ENCODE measurements around the gene SNX9. TPM values are rescaled to one million over a fixed set of nuclear protein-coding genes. Genes with fewer than 3 reads are reported as not detected.

SNX9 gene
- polyA plus RNA-seq, 1 donor (not counting 4 experiments of a cell fraction or from before 2014, with no cell fraction given) = 37.8 TPM

DNA sequence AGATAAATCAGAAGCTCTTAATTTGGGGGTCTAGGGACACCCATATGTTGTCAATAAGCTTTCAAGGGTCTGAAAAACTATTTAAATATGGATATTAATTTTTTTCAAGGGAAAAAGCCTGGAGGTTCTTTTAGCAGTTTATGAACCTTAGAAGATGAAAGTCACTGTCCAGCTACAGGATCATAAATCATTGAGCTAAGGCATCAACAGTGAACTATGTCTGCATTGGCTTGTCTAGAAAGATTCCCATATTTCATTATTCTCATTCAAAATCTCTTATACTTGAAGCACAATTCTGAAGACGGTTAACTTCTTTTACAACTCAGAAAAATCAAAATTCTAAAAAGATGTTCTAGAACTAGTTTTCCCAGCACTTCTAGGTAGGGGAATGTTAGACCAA lies 34.9 kb upstream of the SNX9 start:
- H3K27me3 ChIP-seq (ENCODE audit: control insufficient read depth, extremely low read depth, insufficient read depth, low read length) = no peaks in the 10 kb centered on the region
- H2AFZ ChIP-seq (ENCODE audit: control insufficient read depth, low read length) = no peak overlapping the region
- no peaks in the 10 kb centered on the region for H3K9me3 ChIP-seq (ENCODE audit: control insufficient read depth, low read depth, low read length)
- no peaks in the 10 kb centered on the region for H3K4me1 ChIP-seq (ENCODE audit: control insufficient read depth, extremely low read depth, insufficient read depth, low read length)
- H3K4me3 ChIP-seq (ENCODE audit: control insufficient read depth in 2 of 3, extremely low read depth in 1 of 3, insufficient read depth in 2 of 3, low read depth in 1 of 3, low read length in 3 of 3) = no peak overlapping the region
- dilution Hi-C loops (cut with MboI; ENCODE audit: extremely low pct_ligation_motif_present, low sequenced_read_pairs) = no loop called here
- no peaks in the 10 kb centered on the region for H3K36me3 ChIP-seq (ENCODE audit: control insufficient read depth in 2 of 2, extremely low read depth in 1 of 2, insufficient read depth in 2 of 2, low read length in 2 of 2)
- no peaks in the 10 kb centered on the region for H3K79me2 ChIP-seq (ENCODE audit: control insufficient read depth, insufficient read depth, low read length)
- H3K9me1 ChIP-seq (ENCODE audit: control insufficient read depth, extremely low read depth, insufficient read depth, low read length) = no peaks in the 10 kb centered on the region
- no peak for FAIRE-seq
- no peak overlapping the region for H3K9ac ChIP-seq (ENCODE audit: control insufficient read depth, extremely low read depth, insufficient read depth, low read length)
- H3K4me2 ChIP-seq (ENCODE audit: control insufficient read depth, extremely low read depth, insufficient read depth, low read depth, low read length) = no peak overlapping the region
- DNase-seq (ENCODE audit: low read depth, low spot score) = no peak
- TF ChIP-seq EZH2 (IDR thresholded peaks at IDR 0.05; ENCODE audit: low read length) = no peak
- TF ChIP-seq, protein P1, sequence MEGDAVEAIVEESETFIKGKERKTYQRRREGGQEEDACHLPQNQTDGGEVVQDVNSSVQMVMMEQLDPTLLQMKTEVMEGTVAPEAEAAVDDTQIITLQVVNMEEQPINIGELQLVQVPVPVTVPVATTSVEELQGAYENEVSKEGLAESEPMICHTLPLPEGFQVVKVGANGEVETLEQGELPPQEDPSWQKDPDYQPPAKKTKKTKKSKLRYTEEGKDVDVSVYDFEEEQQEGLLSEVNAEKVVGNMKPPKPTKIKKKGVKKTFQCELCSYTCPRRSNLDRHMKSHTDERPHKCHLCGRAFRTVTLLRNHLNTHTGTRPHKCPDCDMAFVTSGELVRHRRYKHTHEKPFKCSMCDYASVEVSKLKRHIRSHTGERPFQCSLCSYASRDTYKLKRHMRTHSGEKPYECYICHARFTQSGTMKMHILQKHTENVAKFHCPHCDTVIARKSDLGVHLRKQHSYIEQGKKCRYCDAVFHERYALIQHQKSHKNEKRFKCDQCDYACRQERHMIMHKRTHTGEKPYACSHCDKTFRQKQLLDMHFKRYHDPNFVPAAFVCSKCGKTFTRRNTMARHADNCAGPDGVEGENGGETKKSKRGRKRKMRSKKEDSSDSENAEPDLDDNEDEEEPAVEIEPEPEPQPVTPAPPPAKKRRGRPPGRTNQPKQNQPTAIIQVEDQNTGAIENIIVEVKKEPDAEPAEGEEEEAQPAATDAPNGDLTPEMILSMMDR (optimal IDR thresholded peaks at IDR 0.05 in 1 of 3, IDR thresholded peaks at IDR 0.05 in 1 of 3, conservative IDR thresholded peaks at IDR 0.05 in 1 of 3; ENCODE audit: extremely low read depth in 1 of 3, insufficient read depth in 2 of 3, low read length in 3 of 3) = no peak
- H3K27ac ChIP-seq (ENCODE audit: control insufficient read depth, insufficient read depth, low read length) = no peak overlapping the region
- H4K20me1 ChIP-seq (ENCODE audit: control insufficient read depth, extremely low read depth, insufficient read depth, low read length) = no peaks in the 10 kb centered on the region

DNA sequence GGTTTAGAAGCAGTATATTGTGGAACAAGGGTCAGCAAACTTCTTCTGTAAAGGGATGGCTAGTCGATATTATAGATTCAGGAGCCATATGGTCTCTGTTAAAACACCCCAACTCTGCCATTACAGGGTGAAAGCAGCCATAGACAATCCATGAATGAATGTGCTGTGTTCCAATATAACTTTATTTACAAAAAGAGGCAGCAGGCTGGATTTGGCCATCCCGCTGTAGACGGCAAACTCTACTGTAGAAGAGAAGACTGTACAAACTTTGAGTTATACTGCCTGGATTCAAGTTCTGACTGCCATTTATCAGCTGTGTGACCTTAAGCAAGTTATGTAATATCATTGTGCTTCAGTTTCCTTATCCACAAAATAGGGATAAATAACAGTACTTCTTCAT lies 33.7 kb upstream of the SNX9 start:
- FAIRE-seq = no peak
- Histone ChIP-seq H4K20me1 (ENCODE audit: control insufficient read depth, extremely low read depth, insufficient read depth, low read length) (no peaks in the 10 kb centered on the region), H3K36me3 (ENCODE audit: control insufficient read depth in 2 of 2, extremely low read depth in 1 of 2, insufficient read depth in 2 of 2, low read length in 2 of 2) (no peaks in the 10 kb centered on the region), H3K4me1 (ENCODE audit: control insufficient read depth, extremely low read depth, insufficient read depth, low read length) (no peaks in the 10 kb centered on the region), H3K27me3 (ENCODE audit: control insufficient read depth, extremely low read depth, insufficient read depth, low read length) (no peaks in the 10 kb centered on the region), H3K27ac (ENCODE audit: control insufficient read depth, insufficient read depth, low read length) (no peak overlapping the region), H3K9me1 (ENCODE audit: control insufficient read depth, extremely low read depth, insufficient read depth, low read length) (no peaks in the 10 kb centered on the region), H3K4me2 (ENCODE audit: control insufficient read depth, extremely low read depth, insufficient read depth, low read depth, low read length) (no peak overlapping the region), H3K9ac (ENCODE audit: control insufficient read depth, extremely low read depth, insufficient read depth, low read length) (no peak overlapping the region), H3K79me2 (ENCODE audit: control insufficient read depth, insufficient read depth, low read length) (no peaks in the 10 kb centered on the region), H3K9me3 (ENCODE audit: control insufficient read depth, low read depth, low read length) (no peaks in the 10 kb centered on the region), H2AFZ (ENCODE audit: control insufficient read depth, low read length) (no peak overlapping the region), H3K4me3 (ENCODE audit: control insufficient read depth in 2 of 3, extremely low read depth in 1 of 3, insufficient read depth in 2 of 3, low read depth in 1 of 3, low read length in 3 of 3) (no peak overlapping the region)
- DNase-seq (ENCODE audit: low read depth, low spot score) = no peak
- TF ChIP-seq EZH2 (IDR thresholded peaks at IDR 0.05; ENCODE audit: low read length) = no peak
- TF ChIP-seq, protein P1 (optimal IDR thresholded peaks at IDR 0.05 in 1 of 3, IDR thresholded peaks at IDR 0.05 in 1 of 3, conservative IDR thresholded peaks at IDR 0.05 in 1 of 3; ENCODE audit: extremely low read depth in 1 of 3, insufficient read depth in 2 of 3, low read length in 3 of 3) = no peak
- dilution Hi-C loops (cut with MboI; ENCODE audit: extremely low pct_ligation_motif_present, low sequenced_read_pairs) = no loop called here
